HG03039 (cell line): Measurements from ENCODE around the gene PKNOX2.

ENCODE experiments used
- ATAC-seq: cut with Tn5 transposase; IDR thresholded peaks from one replicate; pipeline ENCODE4 v1.9.1; 2021; ENCODE audit warnings: mild to moderate bottlenecking, moderate library complexity; ENCODE audit not compliant: unreplicated experiment

The PKNOX2 gene

GRCh38 chr11:125429807-125430678 is 265.5 kb downstream of the PKNOX2 start:
- ATAC-seq, result no peak

DNA sequence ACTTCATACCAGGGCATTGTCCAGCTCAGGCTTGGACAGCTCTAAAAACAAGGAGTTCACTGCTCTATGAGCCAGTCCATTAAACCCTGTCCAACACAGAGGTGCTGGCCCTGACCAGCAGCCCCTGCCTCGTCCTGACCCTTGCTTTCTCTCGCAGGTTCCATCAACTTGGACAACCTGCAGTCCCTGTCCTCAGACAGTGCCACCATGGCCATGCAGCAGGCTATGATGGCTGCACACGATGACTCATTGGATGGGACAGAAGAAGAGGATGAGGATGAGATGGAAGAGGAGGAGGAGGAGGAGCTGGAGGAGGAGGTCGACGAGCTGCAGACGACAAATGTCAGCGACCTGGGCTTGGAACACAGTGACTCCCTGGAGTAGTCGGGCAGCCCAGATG is 266.5 kb downstream of the PKNOX2 start:
- ATAC-seq, result no peak

- ATAC-seq, result no peak
Observed at GRCh38 chr11:125431481-125431880, 266.9 kb downstream of the PKNOX2 start.

DNA sequence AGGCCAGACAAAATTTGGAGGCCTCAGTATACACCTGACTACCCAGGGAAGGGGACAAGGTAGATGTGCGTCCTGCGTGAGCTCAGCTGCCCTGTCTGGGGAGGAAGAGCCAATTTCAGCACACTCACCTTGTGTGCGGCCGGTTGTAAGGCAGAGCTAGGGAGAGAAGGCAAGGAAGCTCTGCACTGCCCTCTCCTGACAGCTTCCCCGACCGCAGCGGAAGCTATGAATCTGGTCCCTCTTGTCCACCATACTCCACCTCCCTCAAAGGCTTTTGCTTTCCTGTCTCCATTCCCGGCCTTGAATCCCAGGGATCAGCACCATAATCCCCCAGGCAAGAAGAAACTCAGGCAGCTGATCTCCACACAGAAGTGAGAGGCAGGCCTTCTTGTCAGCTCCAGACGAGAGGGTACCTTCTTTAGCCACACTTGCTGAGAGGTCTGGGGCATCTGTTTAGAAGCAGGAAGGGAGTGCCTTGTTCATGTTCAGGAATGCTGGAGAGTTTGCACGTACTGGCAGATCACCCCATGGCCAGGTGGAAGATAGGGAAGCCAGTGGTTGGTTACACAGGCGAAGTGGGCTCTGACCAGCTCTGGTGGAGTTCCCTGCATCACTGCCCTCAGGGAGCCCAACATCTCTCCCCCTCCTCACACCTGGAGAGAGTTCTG is 269.0 kb downstream of the PKNOX2 start:
- no peak for ATAC-seq

- ATAC-seq, result no peak
Observed at GRCh38 chr11:125435461-125436238, 271.1 kb downstream of the PKNOX2 start.

- ATAC-seq, result no peak
Observed at GRCh38 chr11:125441648-125442410, 277.3 kb downstream of the PKNOX2 start.

GRCh38 chr11:125442946-125443345 is 278.4 kb downstream of the PKNOX2 start:
- no peak for ATAC-seq

GRCh38 chr11:125443767-125444311 is 279.3 kb downstream of the PKNOX2 start:
- no peak for ATAC-seq

DNA sequence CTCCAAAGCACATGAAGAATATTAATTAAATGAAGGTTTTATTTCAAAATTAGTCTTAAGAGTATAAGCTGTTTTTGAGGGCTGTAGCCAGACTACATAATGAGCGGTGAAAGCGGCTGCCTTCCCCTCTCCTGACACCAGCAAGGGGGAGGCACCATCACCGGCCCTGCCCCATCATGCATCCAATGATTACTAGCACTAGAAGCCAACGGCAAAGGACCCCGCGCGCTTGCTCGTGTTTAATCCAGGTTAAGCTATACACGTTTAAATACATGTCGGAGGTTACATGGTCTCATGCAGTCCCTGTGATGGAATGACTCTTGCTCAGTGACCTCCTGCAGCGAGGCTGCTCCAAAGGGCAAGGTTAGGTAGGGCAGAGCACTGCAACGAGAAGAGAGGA is 281.2 kb downstream of the PKNOX2 start:
- no peak for ATAC-seq

GRCh38 chr11:125446279-125446678 is 281.7 kb downstream of the PKNOX2 start:
- no peak for ATAC-seq

GRCh38 chr11:125447721-125448120 is 283.2 kb downstream of the PKNOX2 start:
- no peak for ATAC-seq

DNA sequence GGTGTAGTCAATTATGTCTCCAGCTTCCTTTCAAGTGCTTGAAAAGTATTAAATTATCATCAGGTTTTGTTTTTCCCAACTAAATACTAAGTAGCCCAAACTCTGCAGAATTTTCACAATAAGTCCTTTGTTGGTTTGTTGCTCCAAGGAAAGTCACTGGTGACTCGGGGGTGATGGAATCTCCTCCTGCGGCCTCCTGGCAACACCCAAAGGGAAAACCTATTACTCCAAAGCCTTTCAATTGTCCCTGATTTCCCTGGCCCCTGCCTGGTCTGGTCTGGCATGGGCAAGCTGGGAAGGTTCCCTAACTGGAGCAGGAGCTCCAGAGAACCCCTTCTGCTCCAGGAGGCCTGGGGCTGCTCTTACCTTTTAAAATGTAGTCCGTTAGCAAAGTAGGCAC is 283.6 kb downstream of the PKNOX2 start:
- no peak for ATAC-seq

GRCh38 chr11:125449565-125449964 is 285.0 kb downstream of the PKNOX2 start:
- no peak for ATAC-seq

DNA sequence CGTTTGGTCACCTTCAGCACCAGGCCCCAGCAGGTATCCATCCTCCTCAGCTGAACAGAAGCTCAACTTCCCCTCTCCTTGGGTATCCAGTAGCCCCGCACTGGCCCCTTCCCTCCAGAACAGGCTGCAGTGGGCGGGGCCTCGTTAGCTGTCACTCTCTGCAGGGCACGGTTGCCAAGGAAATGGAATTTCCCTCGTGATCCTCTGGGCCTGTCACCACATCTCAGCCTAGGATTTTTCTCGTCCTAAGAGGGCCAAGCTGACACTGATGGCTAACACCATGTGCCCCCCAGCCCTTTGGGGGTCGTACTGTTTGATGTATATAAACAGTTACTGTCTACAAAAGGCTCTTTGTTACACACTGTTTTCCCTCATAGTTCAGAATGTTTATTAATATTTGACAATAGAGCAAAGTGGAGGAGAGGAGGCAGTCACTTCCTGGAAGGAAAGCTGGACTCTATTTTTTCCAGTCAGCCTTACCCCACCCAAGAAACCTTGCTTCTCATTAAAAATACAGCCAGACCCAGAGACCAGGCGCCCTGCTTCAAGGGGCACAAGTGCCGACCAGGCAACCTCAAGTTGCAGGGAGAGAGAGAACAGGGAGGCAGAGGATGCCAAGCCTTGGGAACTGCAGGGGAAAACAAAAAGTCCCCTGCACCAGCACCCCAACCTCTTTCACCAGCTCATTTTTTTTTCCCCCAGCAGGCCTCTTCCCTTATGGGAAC is 287.0 kb downstream of the PKNOX2 start:
- ATAC-seq, result no peak

- no peak for ATAC-seq
Observed at GRCh38 chr11:125452125-125452470, 287.5 kb downstream of the PKNOX2 start.

- no peak for ATAC-seq
Observed at GRCh38 chr11:125454047-125454446, 289.5 kb downstream of the PKNOX2 start.

- ATAC-seq, result no peak
Observed at GRCh38 chr11:125455851-125456250, 291.3 kb downstream of the PKNOX2 start.

DNA sequence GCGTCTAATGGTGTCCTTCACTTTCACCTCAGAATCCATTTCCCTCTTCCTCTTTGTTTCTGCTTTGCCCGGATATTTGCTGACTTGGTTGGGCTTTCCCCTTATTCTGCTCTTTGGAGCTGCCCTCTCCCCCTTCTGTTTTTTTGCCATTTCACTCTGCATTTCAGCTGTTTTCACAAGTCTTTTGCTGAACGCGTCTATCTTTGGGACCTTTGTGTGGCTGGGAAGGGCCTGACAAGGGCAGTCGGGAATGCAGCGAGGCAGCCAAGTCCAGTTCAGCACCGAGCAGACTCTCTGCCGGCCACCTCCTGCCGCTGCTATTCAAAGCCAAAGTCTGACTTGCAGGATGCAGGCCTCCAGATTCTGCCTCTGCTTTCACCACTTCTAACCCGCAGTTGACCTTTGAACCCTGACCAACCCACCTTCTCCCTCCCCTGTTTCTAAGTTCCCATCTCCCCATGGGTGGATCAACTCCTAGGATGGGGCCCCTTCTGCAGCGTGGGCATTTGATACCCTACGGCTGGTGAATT is 293.3 kb downstream of the PKNOX2 start:
- no peak for ATAC-seq

DNA sequence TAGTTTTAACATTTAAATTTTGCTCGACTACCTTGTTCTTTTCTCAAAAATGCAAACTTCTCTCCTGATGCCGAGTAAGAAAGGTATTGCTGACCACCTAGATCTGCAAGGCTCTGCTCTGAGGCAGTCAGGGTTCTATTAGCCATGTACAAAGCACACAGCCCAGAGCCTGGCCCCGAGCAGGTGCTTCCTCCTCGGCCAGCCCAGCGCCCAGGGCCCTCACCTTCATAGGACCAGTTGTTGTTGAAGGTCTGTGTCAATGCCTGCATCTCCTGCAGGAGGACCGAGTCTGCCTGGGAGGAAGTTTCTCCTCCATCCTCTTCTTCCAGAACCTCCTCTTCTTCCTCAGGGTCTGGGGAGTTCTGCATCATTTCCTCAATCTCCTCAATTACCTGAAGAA is 295.7 kb downstream of the PKNOX2 start:
- ATAC-seq, result no peak
